HG03469 (cell line): ENCODE measurements around the gene HLA-DMA.

Experiments used
- ATAC-seq: cut with Tn5 transposase; IDR thresholded peaks from one replicate; pipeline ENCODE4 v1.9.1; 2021; ENCODE audit warnings: mild to moderate bottlenecking, moderate library complexity, moderate number of reproducible peaks; ENCODE audit not compliant: unreplicated experiment

HLA-DMA gene

DNA sequence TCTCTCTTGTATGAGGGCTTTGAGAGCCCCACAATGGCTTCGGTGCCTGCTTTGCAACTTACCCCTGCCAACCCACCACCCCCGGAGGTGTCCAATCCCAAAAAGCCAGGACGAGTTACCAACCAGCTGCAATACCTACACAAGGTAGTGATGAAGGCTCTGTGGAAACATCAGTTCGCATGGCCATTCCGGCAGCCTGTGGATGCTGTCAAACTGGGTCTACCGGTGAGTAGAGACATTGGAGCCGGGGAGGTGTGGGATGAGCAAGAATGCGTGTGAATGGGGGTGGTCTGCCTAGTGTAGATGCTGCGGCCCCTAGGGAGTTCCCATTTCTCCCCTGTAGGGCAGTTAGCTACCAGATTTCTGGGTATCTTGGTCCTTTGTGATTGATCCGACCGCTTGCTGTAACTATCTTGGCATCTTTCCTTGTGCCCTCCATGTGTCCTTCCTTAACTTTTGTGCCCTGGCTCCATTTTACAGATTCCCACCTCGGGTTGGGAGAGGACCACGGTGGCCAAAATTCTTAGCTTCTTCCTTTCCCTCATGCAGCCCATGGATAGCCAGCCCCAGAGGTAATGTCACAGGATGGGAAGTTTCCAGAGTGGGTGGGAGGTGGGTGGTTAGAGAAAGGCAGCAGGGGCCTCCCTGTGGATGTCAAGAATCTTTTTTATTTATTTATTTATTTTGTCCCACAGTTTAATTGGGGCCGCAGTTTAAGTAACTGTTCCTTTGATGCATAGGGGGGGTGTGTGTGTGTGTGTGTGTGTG, 21.8 kb upstream of the HLA-DMA start:
- no peak for ATAC-seq

GRCh38 chr6:32974016-32974333, 21.1 kb upstream of the HLA-DMA start:
- ATAC-seq = no peak

DNA sequence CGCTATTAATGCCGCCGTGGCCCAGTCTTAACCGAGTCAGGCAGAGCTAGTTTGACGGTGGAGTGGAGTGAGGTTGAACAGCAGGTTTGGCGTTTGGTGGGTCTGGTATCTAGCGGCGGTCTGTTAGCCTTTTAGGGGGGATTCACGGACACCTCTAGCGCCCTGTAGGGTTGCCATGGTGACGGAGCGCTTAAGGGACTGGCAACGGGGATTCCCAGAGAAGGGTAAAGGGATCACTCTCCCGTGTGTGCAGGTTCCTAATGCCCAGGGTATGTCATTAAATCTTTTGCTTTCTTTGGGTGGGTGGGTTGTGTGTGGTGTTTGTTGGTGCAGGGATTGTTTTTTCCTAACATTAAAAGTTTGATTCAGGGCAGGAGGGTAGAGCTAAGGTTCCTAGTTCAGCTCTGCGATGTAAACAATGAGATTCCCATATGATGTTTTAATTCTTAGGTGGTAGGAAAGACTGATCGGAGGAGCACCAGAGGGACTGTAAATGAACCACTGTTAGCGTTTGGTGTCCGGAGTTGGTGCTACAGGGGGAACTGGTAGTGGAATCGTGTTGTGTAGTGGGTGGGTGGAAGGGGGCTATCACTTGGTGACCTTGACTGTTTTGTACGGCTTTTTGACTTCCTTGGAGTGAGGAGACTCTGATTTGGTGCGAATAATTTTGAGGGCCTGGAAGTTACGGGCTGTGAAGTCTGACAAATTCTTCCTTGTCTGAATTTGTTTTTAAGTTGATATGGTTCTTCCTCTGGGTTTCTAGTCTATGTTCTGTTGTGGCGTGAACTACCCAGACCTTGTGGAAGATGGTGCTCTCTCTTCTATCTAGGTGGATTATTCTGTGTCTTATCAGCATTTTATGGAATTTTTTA, 20.5 kb upstream of the HLA-DMA start:
- no peak for ATAC-seq

GRCh38 chr6:32972353-32973143, 19.7 kb upstream of the HLA-DMA start:
- ATAC-seq = no peak

GRCh38 chr6:32971581-32972352, 18.9 kb upstream of the HLA-DMA start:
- peak; percentile 46 for ATAC-seq

DNA sequence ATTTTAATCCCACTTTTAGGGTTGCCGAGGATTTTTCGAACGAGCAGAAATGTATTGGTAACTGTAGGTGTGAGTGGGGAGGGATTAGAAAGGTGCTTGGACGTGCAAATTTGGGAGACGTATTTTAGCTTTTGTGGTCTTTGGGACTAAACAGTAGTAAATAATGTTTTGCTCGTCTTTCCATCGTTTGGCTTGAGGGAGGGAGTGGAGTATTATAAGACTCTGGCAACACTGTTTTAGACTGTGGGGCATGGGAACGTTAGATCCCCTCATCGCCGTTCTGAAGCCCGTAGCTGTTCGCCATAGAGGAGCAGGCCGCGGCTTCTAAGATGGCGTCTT, 18.3 kb upstream of the HLA-DMA start:
- no peak for ATAC-seq

DNA sequence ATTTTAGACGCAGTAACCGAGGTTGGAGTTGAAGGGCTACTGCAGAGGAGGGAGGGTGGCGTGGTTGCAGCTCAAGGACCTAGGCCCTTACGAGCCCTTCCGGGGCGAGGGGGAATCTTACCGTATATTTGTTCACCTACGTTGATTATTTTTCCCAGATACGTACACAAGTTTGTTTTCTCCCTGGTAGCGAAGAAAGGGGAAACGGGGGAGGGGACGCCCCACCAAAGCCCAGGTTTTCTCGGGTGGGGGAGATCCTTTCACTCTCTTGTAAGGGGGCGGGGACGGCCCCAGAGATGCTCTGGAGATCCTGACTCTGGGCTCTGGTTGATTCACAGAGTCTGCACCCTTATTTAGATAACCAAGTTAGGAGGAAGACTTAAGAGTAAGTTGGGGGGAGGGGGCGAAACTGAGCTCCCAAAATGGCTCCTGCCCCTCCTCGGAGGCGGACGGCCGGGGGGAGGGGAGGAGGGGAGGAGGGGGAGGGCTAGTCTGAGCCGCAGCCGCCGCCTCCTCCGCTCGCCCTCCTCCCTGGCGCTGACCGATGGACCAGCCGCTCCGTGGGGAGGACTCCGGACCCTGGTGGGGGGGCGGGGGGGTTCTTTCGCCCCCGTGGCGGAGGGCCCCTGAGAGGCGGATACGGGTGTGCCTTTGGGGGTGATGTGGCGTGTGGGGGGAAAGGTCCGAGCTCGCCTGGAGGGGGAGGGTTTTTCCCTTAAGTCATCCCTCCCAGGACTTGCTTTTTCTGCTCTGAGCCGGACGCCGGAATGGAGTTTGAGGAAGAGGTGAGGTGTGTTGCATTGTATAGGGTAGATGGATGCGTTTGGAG, 17.7 kb upstream of the HLA-DMA start:
- no peak for ATAC-seq

DNA sequence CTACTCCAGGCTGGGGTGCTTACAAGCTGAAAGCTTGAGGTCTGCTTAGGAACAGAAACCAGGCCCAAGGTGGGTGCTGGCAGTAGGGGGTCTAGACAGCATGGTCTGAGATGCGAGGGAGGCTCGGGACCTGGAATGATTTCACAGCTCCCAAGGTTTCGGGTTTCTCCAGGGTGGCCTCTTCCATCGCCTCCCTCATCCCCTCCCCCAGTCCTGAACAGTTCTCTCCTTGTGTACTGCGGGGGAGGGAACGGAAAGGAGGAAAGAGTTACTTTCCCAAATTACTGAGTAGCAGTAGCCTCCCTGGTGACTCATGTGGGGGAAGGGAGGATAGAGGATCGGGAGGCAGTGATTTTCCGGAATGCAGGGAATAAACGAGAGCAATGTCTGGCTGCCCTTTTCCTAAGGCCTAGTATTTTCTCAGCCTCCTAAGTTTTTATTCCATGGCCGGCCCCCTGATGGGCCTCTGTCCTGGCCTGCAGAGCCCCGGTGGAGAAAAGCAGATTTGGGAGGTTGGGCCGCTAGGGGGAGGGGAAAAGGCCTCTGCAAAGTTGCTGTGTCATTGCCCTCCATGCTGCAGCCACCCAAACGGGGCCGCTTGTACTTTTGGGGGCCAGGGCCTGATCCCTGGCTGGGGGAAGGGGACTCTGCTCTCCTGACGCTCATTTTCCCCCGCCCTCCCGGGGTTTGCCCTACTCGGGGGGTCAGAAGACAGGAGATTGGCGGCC, 17.0 kb upstream of the HLA-DMA start:
- ATAC-seq = no peak

DNA sequence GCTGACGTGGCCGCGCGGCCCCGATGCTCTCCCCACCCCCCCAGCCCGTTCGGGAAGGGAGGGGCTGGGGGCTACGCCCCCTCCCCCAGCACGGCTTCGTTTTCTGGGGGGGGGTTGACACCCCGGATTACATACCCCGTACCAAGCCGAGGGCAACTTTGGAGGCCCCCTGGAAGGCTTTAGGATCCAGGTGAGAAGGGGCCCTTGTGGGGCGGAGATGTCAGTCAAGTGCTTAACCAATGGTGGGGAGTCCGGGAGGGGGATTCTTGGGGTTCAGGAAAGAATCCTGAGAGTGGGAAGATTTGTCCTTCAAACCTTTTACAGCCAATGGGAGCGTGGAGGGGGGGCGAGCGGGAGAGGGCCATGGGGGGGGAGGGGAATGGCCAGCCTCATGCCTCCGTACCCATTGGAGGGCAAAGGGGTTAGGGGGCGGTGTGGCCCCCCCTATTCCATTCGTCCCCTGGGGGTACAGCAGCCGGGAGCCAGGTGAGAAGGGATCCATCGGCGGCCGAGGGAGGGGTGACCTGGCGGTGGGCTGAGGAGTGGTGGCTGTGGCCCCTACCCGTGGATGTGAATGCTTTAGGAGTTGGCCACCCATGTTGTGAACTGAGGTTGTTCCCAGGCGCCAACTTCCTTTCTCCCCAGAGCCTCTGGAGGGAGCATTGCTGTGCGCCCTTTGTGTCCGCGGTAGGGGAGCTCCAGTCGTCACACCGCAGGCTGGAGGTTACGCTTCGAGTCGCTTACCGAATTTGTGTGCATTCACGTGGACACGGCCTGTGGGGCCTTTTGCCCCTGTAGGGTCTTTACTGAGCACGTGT, 16.2 kb upstream of the HLA-DMA start:
- ATAC-seq = no peak

DNA sequence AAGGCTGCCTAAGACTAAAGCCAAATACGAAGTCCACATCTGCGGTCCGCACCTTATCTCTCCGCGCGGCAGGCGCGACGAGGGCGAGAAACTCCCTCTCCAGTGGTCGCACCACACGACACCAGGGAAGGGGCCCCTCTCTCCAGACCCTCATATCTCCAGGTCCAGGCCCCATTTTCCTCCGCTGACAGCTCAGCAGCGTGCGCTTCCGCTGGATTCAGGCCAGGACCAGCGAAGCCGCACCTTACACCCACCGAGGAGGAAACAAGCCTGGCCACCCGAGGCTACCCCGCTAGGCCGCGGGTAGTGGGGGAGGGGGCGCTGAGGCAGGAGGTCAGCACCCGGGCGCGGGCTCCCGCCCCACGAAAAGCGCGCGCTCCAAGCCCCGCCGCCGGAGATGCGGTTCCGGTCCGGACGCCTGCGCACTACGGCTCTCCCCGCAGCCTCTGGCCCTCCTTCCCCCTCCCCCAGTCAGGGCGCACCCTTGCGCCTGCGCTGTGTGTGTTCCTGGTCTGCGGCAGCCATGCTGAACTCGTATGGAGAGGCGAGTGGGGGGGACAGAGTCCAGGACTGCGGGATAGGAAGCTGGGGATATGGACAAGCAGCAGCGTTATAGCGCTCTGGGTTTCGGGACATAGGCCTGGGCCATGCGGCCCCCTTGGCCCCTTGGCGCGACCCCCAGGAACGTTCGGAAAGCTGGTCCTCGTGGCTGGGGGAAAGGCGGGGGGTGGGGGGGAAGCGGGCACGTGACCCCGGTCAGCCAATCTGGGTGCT, 15.4 kb upstream of the HLA-DMA start, which contains the start of gene BRD2:
BRD2 (plus strand) TSS at position 502 of the 774 bp plus-strand sequence. CDS start 4,305 bp downstream, outside the sequence.
- no peak for ATAC-seq

DNA sequence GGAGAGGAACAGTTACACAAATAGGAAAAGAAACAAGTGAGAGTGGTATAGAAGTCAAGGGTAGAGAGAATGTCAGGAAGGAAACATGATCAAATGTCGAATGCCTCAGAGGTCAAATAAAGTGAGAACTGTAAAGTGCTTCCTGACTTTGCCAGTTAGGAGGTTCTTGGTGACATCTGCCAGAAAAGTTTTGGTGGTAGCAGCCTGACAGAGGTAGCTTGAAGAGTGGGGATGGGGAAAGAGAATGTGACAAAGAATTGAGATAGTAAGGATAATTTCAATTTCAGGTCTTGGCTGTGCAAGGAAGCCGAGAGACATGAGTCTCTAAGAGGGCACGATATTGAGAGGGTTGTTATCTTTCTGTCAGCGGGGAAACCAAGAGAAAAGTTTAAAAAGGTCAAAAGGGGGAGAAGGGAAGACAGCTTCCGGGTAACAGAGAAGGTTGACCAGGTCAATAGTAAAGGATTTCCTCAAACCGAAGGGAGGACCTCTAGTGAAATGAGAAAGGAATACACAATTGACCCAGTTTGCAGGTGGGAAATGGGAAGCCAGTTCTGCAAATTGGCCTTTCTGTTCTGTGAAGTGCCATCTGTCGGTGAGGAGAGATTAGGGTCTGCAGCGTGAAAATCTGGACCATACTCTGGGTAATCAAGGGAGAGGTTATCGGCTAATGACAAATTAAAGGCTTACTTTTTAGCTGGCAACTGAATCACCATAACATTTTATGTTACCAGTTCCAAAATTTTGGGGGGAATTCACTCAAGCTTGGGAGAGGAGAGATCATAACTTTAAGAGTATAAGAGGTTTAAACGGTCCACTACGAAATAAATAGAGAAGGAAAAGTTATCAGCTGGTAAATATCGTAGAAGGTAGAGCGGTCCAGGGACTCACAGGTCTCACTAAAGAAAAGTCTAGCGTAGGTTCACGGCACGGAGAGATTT, 14.5 kb upstream of the HLA-DMA start:
- ATAC-seq = no peak

DNA sequence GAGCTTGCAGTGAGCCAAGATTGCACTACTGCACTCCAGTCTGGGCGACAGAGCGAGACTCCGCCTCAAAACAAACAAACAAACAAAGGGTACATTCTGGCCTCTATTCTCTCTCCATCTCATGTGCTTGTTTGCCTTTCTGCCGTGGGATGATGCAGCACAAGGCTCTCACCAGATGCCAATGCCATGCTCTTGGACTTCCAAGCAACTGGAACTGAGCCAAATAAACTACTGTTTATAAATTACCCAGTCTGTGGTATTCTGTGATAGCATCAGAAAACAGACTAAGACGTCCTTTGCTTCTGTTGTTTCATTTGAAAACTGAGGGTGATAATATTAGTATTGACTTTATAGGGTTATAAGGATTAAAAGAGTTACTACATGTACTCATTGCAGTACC, 11.9 kb upstream of the HLA-DMA start:
- ATAC-seq = no peak

- no peak for ATAC-seq
Observed at GRCh38 chr6:32963866-32964265, 11.0 kb upstream of the HLA-DMA start.

GRCh38 chr6:32962213-32962826, 9.4 kb upstream of the HLA-DMA start:
- no peak for ATAC-seq

DNA sequence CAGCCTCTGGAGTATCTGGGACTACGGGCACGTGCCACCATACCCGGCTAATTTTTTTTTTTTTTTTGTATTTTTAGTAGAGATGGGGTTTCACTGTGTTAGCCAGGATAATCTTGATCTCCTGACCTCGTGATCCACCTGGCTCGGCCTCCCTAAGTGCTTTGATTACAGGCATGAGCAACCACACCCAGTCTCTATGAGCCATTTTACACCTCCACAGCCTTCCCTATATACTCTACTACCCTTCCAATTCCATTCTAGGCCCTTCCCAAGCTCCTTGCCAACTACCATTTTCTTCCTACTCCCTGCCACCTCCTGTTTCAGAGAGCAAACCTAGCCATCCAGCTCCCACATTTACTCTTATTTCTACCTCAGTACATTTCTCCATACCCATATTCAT, 7.7 kb upstream of the HLA-DMA start:
- no peak for ATAC-seq

- no peak for ATAC-seq
Observed at GRCh38 chr6:32956176-32956575, 3.3 kb upstream of the HLA-DMA start.
